COLO829 (cell line): Measurements from ENCODE around the gene MTARC1.

Experiments
- DNase-seq: peaks from one replicate; pipeline ENCODE4 v3.0.0; 2012; ENCODE audit warnings: low spot score

The MTARC1 gene

DNA sequence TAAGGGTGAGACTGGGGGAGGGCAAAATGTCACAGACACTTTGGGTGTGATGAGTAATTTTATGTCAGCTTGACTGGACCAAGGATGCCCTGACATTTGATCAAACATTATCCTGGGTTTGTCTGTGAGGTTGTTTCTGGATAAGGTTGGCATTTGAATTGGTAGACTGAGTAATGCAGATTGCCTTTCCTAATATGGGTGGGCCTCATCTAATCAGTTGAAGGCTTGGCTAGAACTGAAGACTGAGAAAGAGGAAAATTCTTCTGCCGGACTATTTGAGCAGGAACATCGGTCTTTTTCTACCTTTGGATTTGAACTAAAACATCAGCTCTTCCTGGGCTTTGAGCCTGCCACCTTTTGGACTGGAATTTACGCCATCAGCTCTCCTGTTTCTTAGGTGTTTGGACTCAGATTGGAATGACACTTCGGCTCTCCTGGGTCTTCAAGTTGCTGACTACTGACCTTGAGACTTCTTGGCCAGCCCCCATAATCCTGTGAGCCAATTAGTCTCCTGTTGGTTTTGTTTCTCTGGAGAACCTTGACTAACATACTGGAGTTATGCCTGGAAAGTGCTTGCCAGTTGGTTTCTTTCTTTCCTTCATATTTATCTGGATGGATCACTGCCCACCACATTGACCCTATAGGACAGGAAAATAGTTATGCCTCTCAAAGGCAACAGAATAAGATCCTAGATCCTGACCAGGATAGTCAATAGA, 47.6 kb downstream of the MTARC1 start:
- no peak for DNase-seq
